Smooth muscle cell (in vitro differentiated cells): ENCODE data around the gene TAF1B. TPM values are rescaled to one million over a fixed set of nuclear protein-coding genes. Genes with fewer than 3 reads are reported as not detected.
A peak's percentile ranks its signal among the peaks of the same experiment; 100 is the strongest.

Source experiments
- DNase-seq: peaks from one replicate; lab custom pipeline; 2025; ENCODE audit not compliant: unreplicated experiment; lab: John Stamatoyannopoulos, UW
- H2AFZ ChIP-seq: fragments of 200-600 bp; sonication (generic); 2 replicates; pipeline ENCODE4 v1.6.0; 2016; ENCODE audit warnings: antibody characterized with exemption, low read depth, mild to moderate bottlenecking
- H3F3A ChIP-seq: fragments of 200-600 bp; sonication (generic); 2 replicates; pipeline ENCODE4 v1.6.0; 2017; ENCODE audit warnings: antibody characterized with exemption, low read depth
- H3K27ac ChIP-seq: fragments of 200-600 bp; sonication (generic); 2 replicates; pipeline ENCODE4 v1.5.1; 2016; ENCODE audit warnings: low read depth, mild to moderate bottlenecking
- H3K27me3 ChIP-seq: fragments of 200-600 bp; sonication (generic); 2 replicates; pipeline ENCODE4 v1.6.1; 2016; ENCODE audit warnings: low read depth, mild to moderate bottlenecking
- H3K36me3 ChIP-seq: fragments of 200-600 bp; sonication (generic); 2 replicates; pipeline ENCODE4 v1.5.1; 2016; ENCODE audit warnings: low read depth
- H3K4me1 ChIP-seq: fragments of 200-600 bp; sonication (generic); 2 replicates; pipeline ENCODE4 v1.5.1; 2016; ENCODE audit warnings: low read depth
- H3K4me2 ChIP-seq: fragments of 200-600 bp; sonication (generic); 2 replicates; pipeline ENCODE4 v1.6.0; 2016; ENCODE audit warnings: mild to moderate bottlenecking
- H3K4me3 ChIP-seq: fragments of 200-600 bp; sonication (generic); 2 replicates; pipeline ENCODE4 v1.5.1; 2016; ENCODE audit warnings: mild to moderate bottlenecking
- H3K79me2 ChIP-seq: fragments of 200-600 bp; sonication (generic); 2 replicates; pipeline ENCODE4 v1.6.0; 2016; ENCODE audit warnings: low read depth, mild to moderate bottlenecking
- H3K9ac ChIP-seq: fragments of 200-600 bp; sonication (generic); 2 replicates; pipeline ENCODE4 v1.6.0; 2016; ENCODE audit warnings: low read depth
- H3K9me3 ChIP-seq: fragments of 200-600 bp; sonication (generic); replicated peaks from 2 replicates; pipeline ENCODE4 v1.5.1; 2016; ENCODE audit warnings: low read depth
- H4K20me1 ChIP-seq: fragments of 200-600 bp; sonication (generic); 2 replicates; pipeline ENCODE4 v1.6.0; 2016; ENCODE audit warnings: low read depth
- CTCF ChIP-seq: fragments of 200-600 bp; sonication (generic); IDR thresholded peaks from 2 replicates; pipeline ENCODE4 v1.5.1; 2017; ENCODE audit warnings: borderline replicate concordance, mild to moderate bottlenecking, antibody characterized with exemption; ENCODE audit not compliant: insufficient read depth, poor library complexity, severe bottlenecking
- WGBS: methylation state at CpG from one replicate; pipeline ENCODE4 v1.1.7; 2016; ENCODE audit warnings: low lambda C conversion rate; 5-methylcytosine and 5-hydroxymethylcytosine counted together
- polyA plus RNA-seq: library from polyadenylated mRNA; unstranded; fragments of >200 nt; fragmentation: Nextera tagmentation; extraction: Ambion mirVana; gene quantifications from 2 replicates; pipeline ENCODE4 v1.2.1, GENCODE V29; 2016
- total RNA-seq: library from RNA; depleted of rRNA; stranded (reverse); fragments of >200 nt; gene quantifications from 2 replicates; pipeline ENCODE4 v1.2.3, GENCODE V29; 2014

The TAF1B gene
- total and polyA plus RNA-seq, 2 experiments from 2014 or later: 4.5 to 11.2 TPM

- H3K9ac ChIP-seq: no peak overlapping the region
- no peak for TF ChIP-seq CTCF
- no peaks in the 10 kb centered on the region for H3K27me3 ChIP-seq
- 73% methylated on average over 8 of the region's 8 CpGs for WGBS
- H3K27ac ChIP-seq: no peak overlapping the region
- H3F3A ChIP-seq: peaks cover 9% of the 10 kb centered on the region
- DNase-seq: no peak
- no peak overlapping the region for H2AFZ ChIP-seq
- H3K4me1 ChIP-seq: peaks cover 11% of the 10 kb centered on the region
- peak overlapping the region; percentile 1 for H3K4me2 ChIP-seq
- no peaks in the 10 kb centered on the region for H3K9me3 ChIP-seq
- H3K4me3 ChIP-seq: no peak overlapping the region
- H3K79me2 ChIP-seq: no peaks in the 10 kb centered on the region
- H3K36me3 ChIP-seq: no peaks in the 10 kb centered on the region
- H4K20me1 ChIP-seq: no peaks in the 10 kb centered on the region
Observed at GRCh38 chr2:9805435-9806297, 37.6 kb upstream of the TAF1B start.

- H3K9ac ChIP-seq: no peak overlapping the region
- H3K4me2 ChIP-seq: no peak overlapping the region
- no peaks in the 10 kb centered on the region for H4K20me1 ChIP-seq
- H3K27me3 ChIP-seq: no peaks in the 10 kb centered on the region
- DNase-seq: no peak
- H3K79me2 ChIP-seq: no peaks in the 10 kb centered on the region
- 100% methylated on average over 1 of the region's 1 CpG for WGBS
- H3K4me3 ChIP-seq: no peak overlapping the region
- H3F3A ChIP-seq: peaks cover 9% of the 10 kb centered on the region
- H3K27ac ChIP-seq: no peak overlapping the region
- no peak overlapping the region for H2AFZ ChIP-seq
- H3K4me1 ChIP-seq: peaks cover 11% of the 10 kb centered on the region
- no peak for TF ChIP-seq CTCF
- no peaks in the 10 kb centered on the region for H3K9me3 ChIP-seq
- no peaks in the 10 kb centered on the region for H3K36me3 ChIP-seq
Observed at GRCh38 chr2:9806298-9806610, 37.0 kb upstream of the TAF1B start.

- no peak for DNase-seq
Observed at GRCh38 chr2:9806656-9807055, 36.6 kb upstream of the TAF1B start.

More at GRCh38 chr2:9806656-9807055, 36.6 kb upstream of the TAF1B start:
- H3K4me2 ChIP-seq: no peak overlapping the region
- H2AFZ ChIP-seq: no peak overlapping the region
- H3K27me3 ChIP-seq: no peaks in the 10 kb centered on the region
- no peak for TF ChIP-seq CTCF
- no peak overlapping the region for H3K27ac ChIP-seq
- peaks cover 11% of the 10 kb centered on the region for H3K4me1 ChIP-seq
- H3K36me3 ChIP-seq: no peaks in the 10 kb centered on the region
- no peak overlapping the region for H3K4me3 ChIP-seq
- 96% methylated on average over 12 of the region's 12 CpGs for WGBS
- H3K79me2 ChIP-seq: no peaks in the 10 kb centered on the region
- H4K20me1 ChIP-seq: no peaks in the 10 kb centered on the region
- no peaks in the 10 kb centered on the region for H3K9me3 ChIP-seq
- H3K9ac ChIP-seq: no peak overlapping the region
- peaks cover 9% of the 10 kb centered on the region for H3F3A ChIP-seq
